Measurements from ENCODE around the gene MACROD2. TPM values are rescaled to one million over a fixed set of nuclear protein-coding genes. Genes with fewer than 3 reads are reported as not detected.

The MACROD2 gene
- total RNA-seq, 1 experiment from 2014 or later = 1.6 TPM

DNA sequence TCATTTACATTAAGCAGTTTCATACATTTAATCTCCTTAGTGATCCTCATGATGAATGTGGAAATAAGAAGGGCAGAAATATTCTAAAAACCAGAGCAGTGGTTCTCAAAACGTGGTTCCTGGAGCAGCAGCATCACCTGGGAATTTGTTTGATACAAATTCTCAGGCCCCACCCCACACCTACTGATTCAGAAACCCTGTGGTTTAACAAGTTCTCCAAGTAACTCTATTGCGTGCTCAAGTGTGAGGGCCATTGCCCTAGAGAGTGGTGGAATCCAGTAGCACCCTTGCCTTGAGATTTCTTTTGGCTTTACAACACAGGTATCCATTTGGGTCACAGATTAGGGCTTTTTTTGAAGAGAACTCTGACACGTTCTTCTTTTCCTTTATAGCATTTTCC, 696.7 kb downstream of the MACROD2 start:
- no peak overlapping the region for H4K8ac ChIP-seq (replicated peaks; ENCODE audit: insufficient read length, low read depth, low read length)
- Mint-ChIP-seq H3K9me3 (no peaks in the 10 kb centered on the region), H3K27me3 (ENCODE audit: low read depth) (no peaks in the 10 kb centered on the region), H3K4me3 (no peak overlapping the region), H3K27ac (no peak overlapping the region), H3K36me3 (ENCODE audit: insufficient read depth in 1 of 3, low read depth in 3 of 3) (no peaks in the 10 kb centered on the region), H3K4me1 (0 out of 4 replicates have a peak, but pooled peaks cover 2 to 5% of the 10 kb centered on the region in 2 experiments)
- H3K9me3 ChIP-seq (ENCODE audit: control insufficient read depth, low read depth, low read length) = no peaks in the 10 kb centered on the region
- no peak overlapping the region for H3K9ac ChIP-seq (ENCODE audit: extremely low read depth, insufficient read length, low read length)
- H3K23ac ChIP-seq (ENCODE audit: insufficient read length, low read depth, low read length) = no peak overlapping the region
- H3K4ac ChIP-seq (ENCODE audit: low read depth, low read length) = no peak overlapping the region
- H2BK15ac ChIP-seq (ENCODE audit: low read depth, low read length) = no peak overlapping the region
- DNase-seq = no peak
- H3K27me3 ChIP-seq (ENCODE audit: insufficient read depth, low read length) = no peaks in the 10 kb centered on the region; the same call in 1 of the 2 replicates
- no peak overlapping the region for H3K27ac ChIP-seq (ENCODE audit: insufficient read length, low read depth, low read length)
- no peaks in the 10 kb centered on the region for H4K20me1 ChIP-seq (ENCODE audit: control insufficient read depth, insufficient read depth, insufficient read length)
- H4K91ac ChIP-seq (ENCODE audit: insufficient read length, low read depth, low read length) = no peak overlapping the region
- no CpG with 5 or more reads among the region's 3 CpGs for WGBS (ENCODE audit: extremely low coverage, insufficient read length, low lambda C conversion rate)
- TF ChIP-seq, protein P1, sequence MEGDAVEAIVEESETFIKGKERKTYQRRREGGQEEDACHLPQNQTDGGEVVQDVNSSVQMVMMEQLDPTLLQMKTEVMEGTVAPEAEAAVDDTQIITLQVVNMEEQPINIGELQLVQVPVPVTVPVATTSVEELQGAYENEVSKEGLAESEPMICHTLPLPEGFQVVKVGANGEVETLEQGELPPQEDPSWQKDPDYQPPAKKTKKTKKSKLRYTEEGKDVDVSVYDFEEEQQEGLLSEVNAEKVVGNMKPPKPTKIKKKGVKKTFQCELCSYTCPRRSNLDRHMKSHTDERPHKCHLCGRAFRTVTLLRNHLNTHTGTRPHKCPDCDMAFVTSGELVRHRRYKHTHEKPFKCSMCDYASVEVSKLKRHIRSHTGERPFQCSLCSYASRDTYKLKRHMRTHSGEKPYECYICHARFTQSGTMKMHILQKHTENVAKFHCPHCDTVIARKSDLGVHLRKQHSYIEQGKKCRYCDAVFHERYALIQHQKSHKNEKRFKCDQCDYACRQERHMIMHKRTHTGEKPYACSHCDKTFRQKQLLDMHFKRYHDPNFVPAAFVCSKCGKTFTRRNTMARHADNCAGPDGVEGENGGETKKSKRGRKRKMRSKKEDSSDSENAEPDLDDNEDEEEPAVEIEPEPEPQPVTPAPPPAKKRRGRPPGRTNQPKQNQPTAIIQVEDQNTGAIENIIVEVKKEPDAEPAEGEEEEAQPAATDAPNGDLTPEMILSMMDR (conservative IDR thresholded peaks at IDR 0.05) = no peak
- no peaks in the 10 kb centered on the region for H3K79me2 ChIP-seq (ENCODE audit: insufficient read depth, low read length)
- H2BK120ac ChIP-seq (ENCODE audit: low read depth, low read length, poor library complexity, severe bottlenecking) = no peak overlapping the region
- no peaks in the 10 kb centered on the region for H3K23me2 ChIP-seq (ENCODE audit: insufficient read length, low read depth, low read length, poor library complexity, severe bottlenecking)
- no peak overlapping the region for H3K18ac ChIP-seq (ENCODE audit: insufficient read length, low read depth, low read length)
- no peak overlapping the region for H2BK20ac ChIP-seq (ENCODE audit: low read depth, low read length, poor library complexity, severe bottlenecking)
- no peak overlapping the region for H2AK5ac ChIP-seq (ENCODE audit: insufficient read length, low read length)
- H3T11ph ChIP-seq (ENCODE audit: low read length) = no peak overlapping the region
- no peak overlapping the region for H3K14ac ChIP-seq (ENCODE audit: insufficient read depth, low read length)
- H3K4me2 ChIP-seq (ENCODE audit: insufficient read depth, insufficient read length, low read length) = no peak overlapping the region
- H2BK12ac ChIP-seq (ENCODE audit: insufficient read length, low read depth, low read length) = no peak overlapping the region
- no peak overlapping the region for H2BK5ac ChIP-seq (ENCODE audit: insufficient read length, low read length)
- no peak overlapping the region for H3K56ac ChIP-seq (ENCODE audit: insufficient read length, low read depth, low read length)
- H4K5ac ChIP-seq (ENCODE audit: insufficient read length, low read depth, low read length) = no peak overlapping the region
- H2AFZ ChIP-seq (ENCODE audit: low read length) = no peak overlapping the region
- no peaks in the 10 kb centered on the region for H3K4me1 ChIP-seq (ENCODE audit: insufficient read depth, low read length)
- no peaks in the 10 kb centered on the region for H3K79me1 ChIP-seq (ENCODE audit: insufficient read depth, low read depth, low read length, poor library complexity, severe bottlenecking)

Data from H9 (cell line).